ENCODE data around the gene TRAPPC12.
A peak's percentile ranks its signal among the peaks of the same experiment; 100 is the strongest.

TRAPPC12 gene

DNA sequence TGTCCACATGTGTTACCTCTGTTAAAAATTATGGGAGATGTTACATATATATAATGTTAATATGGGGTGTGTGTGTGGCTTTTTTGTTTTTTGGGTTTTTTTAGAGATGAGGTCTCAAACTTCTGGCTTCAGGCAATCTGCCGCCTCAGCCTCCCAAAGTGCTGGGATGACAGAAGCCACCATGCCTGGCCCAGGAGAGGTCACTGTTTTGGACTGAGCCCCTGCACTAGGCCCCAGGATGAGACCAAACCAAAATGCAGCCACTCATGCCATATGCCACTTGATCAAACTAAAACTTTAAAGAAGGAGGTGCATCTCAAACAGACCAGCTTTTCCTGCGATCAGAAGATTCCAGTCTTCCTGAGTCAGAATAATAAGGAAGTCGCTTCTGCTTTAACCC is 137.3 kb downstream of the TRAPPC12 start:
- no peak for DNase-seq

DNA sequence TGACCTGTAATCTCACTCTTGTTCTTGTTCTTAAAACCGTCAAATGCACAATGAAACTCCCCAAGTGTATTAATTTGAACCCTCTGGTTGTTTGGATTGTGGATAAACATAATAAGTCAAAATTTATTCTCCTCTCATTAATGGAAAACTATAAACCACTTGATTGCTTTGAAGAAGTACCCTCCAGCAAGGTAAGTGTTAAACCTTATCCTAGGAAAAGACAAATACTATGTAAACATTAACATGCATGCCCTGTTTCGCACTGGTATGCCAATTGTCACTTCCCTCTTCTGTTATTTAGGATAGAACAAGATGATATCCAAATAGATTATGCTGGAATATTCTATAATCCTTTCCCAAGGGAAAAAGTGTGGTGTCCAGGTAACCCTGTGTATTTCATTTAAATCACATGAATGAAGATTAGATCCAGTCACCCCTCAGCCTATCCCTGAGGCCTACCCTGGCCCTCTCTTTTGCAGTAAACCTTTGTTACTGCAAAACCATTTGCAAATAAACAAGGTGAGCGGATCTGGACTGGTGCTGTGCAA is 138.5 kb downstream of the TRAPPC12 start:
- DNase-seq = no peak

DNA sequence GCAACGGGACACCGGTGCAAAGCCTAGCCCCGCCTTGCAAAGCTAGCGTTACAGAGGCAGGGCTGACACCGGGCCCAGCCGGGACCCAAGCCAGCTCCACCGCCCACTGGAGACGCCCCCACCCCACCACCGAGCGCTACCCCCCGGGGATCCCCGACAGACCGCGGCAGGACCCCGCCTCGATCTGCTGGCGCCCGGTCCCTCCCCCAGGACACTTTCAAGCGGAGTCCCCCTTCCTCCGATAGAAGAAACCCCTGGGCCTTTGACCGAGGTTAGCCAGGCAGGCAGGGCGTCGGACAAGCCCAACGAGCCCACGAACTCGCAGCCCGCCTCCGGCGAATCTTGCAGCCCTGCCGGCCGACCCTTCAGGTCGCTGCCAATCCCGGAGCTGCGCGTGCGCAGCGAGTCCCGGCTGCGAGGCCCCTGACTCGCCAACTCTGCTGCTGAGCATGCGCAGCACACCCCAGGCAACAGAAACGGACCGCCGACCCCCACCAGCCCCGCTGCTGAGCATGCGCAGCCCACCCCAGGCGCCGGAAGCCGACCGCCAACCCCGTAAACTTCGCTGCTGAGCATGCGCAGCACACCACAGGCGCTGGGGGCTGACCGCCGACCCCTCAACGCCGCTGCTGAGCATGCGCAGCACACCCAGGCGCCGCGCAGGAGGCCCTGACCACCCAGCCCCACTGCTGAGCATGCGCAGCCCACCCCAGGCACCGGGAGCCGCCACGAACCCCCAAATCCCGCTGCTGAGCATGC is 139.2 kb downstream of the TRAPPC12 start:
- DNase-seq = peak; percentile 99

DNA sequence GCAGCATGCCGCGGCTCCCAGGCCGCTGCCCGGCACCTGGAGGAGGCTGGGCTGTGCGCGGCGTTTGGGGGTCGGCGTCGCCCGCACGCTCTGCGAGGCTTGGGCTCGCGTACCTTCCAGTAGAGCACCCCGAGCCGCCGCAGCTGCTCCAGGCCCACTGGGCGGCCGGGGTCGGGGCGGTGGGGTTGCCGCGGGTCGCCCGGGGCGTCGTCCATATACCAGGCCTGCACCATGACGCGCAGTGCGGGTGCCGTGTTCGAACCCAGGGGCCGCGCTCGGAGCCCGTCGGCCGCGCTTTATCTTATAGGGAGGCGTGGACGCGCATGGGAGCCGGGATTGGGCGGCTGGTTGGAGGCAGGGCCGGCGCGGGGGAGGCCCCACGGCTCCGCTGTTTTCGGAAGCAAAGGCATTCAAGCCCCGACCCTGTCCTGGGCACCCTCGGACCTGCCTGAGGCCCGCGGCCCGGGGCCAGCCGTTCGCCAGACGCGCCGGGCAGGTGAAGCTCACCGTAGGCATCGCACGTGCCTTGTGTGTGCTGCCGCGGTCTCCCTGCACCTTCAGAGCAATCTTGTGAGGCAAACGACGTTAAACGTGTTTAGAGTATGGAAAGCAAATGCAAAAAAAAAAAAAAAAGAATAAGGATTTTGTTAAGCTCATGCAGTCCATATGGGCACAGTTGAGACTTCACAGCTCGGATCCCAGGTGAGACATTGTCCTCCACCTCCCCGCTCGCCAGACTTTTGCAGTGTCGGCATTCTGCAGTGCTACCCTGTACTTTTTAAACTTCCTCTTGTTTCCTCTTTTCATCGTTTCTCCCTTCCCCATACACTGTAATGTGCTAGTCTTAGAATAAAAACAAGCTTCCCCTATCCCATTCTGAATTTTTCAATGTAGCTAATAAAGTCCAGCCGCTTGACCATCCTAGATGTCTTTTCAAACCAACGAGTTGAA is 140.0 kb downstream of the TRAPPC12 start, which contains the start of gene ADI1:
ADI1 (minus strand) TSS at position 277 of the 951 bp plus-strand sequence; CDS start at position 233, 44 bp downstream.
- peak; percentile 81 for DNase-seq

DNA sequence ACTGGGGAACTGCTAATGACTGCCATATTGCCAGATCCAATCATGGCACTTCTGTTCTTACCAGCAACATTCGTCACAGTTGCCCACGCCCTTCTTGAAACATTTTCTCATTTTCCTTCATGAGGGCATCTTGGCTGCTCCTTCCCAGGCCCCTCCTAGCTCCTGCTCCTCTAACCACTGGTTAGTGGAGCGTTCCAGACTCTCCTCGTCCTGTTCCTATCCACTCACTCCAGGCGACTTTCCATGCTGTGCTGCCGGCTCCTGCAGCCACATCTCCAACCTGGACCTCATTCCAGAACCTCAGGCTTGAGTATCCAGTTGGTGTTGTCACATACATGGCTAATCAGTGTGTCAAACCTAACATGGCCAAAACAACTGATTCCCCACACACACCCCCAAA is 141.1 kb downstream of the TRAPPC12 start:
- DNase-seq = no peak

- DNase-seq = no peak
Observed at GRCh38 chr2:3522961-3523421, 143.5 kb downstream of the TRAPPC12 start.

- no peak for DNase-seq
Observed at GRCh38 chr2:3523551-3524041, 144.1 kb downstream of the TRAPPC12 start.

DNA sequence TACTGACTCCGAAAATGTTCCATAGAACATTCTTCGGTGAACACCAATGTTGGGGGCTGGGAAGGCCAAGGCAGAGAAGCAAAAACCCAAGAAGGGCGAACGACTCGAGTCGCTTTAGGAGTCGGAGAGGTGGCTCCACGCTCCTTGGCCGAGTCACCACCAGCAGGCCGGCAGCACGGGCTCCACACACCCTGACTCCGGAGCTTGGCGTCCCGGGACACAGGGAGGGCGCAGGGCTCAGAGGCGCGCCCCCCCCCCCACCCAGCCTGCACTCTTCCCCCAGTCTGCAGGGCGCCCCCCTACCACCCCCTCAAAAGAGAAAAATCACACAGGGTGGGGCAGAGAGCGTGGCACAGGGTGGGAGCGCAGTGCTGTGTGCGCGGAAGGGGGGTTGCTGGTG is 147.4 kb downstream of the TRAPPC12 start:
- DNase-seq = no peak

DNA sequence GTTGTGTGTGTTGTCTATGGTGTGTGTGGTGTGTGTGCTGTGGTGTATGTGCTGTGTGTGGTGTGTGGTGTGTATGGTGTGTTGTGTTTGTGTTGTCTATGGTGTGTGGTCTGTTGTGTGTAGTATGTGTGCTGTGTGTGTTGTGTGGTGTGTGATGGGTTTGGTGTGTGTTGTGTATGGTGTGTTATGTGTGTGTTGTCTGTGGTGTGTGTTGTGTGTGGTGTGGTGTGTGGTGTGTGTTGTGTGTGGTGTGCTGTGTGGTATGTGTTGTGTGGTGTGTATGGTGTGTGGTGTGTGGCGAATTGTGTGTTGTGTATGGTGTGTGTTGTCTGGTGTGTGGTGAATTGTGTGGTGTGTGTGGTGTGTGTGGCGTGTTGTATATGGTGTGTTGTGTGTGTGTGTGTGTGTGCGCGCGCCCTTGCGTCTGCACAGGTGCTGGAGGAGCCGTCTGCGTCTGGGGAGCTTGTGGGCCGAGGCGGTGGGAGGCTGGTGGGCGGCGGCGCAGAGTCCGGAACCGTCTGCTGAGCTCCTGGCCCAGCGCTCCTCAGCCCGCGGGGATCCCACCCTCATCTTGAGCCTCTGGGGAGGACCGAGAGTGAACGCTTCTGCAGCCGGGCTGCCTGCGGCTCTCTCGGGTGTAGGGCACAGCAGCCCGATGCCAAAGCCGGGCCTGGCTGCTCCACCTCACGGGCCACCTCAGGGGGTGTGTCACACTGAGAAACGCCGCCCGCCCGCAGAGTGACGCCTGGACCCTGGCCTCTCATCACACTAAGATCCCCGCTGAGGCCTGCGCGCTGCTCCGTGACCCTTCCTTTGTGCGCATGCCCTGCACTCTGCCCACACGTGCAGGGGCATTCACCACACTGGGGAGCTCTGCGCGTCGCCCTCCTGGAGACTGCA is 148.6 kb downstream of the TRAPPC12 start:
- DNase-seq = no peak
